Measurements from ENCODE around the gene SULF2.

GRCh38 chr20:47774131-47774777 is 11.0 kb downstream of the SULF2 start:
- no peak for TF ChIP-seq CTCF (IDR thresholded peaks at IDR 0.05; ENCODE audit: insufficient read depth, low read length)
- no peak for TF ChIP-seq GABPA (IDR thresholded peaks at IDR 0.05; ENCODE audit: low read depth)
- no peak for TF ChIP-seq POLR2AphosphoS5 (IDR thresholded peaks at IDR 0.05; ENCODE audit: low read depth)
- TF ChIP-seq REST (IDR thresholded peaks at IDR 0.05; ENCODE audit: insufficient replicate concordance, low read depth) = no peak
- TF ChIP-seq SPI1 (IDR thresholded peaks at IDR 0.05; ENCODE audit: borderline replicate concordance, low read depth) = no peak
